Loucy (cell line): ENCODE measurements around the gene NDUFA5.

Experiments
- H2AFZ ChIP-seq: fragments of 200-600 bp; sonication (generic); 2 replicates; pipeline ENCODE4 v1.6.0; 2016; ENCODE audit warnings: antibody characterized with exemption, mild to moderate bottlenecking, low read length, moderate library complexity
- H3F3A ChIP-seq: fragments of 200-600 bp; 2 replicates; pipeline ENCODE4 v1.6.0; 2016; ENCODE audit warnings: antibody characterized with exemption, low read depth, mild to moderate bottlenecking
- H3K27me3 ChIP-seq: fragments of 200-600 bp; sonication (generic); 2 replicates; pipeline ENCODE4 v1.6.1; 2014; ENCODE audit warnings: low read length, mild to moderate bottlenecking; ENCODE audit not compliant: insufficient read depth, poor library complexity, severe bottlenecking
- H3K36me3 ChIP-seq: fragments of 200-600 bp; sonication (generic); 2 replicates; pipeline ENCODE4 v1.6.1; 2016; ENCODE audit warnings: low read length; ENCODE audit not compliant: insufficient read depth
- H3K4me1 ChIP-seq: fragments of 200-600 bp; sonication (generic); 2 replicates; pipeline ENCODE4 v1.5.1; 2014; ENCODE audit warnings: low read length, mild to moderate bottlenecking; ENCODE audit not compliant: insufficient read depth, poor library complexity, severe bottlenecking
- H3K4me2 ChIP-seq: fragments of 200-600 bp; sonication (generic); 2 replicates; pipeline ENCODE4 v1.6.0; 2014; ENCODE audit warnings: antibody characterized with exemption, low read length, low read depth, mild to moderate bottlenecking; ENCODE audit not compliant: poor library complexity, severe bottlenecking
- H3K4me3 ChIP-seq: fragments of 200-600 bp; sonication (generic); 2 replicates; pipeline ENCODE4 v1.5.1; 2014; ENCODE audit warnings: low read length, mild to moderate bottlenecking, mixed read lengths; ENCODE audit not compliant: poor library complexity, severe bottlenecking
- H3K79me2 ChIP-seq: fragments of 200-600 bp; sonication (generic); 2 replicates; pipeline ENCODE4 v1.6.1; 2014; ENCODE audit warnings: low read length; ENCODE audit not compliant: insufficient read depth
- H3K9ac ChIP-seq: fragments of 200-600 bp; sonication (generic); 2 replicates; pipeline ENCODE4 v1.6.0; 2014; ENCODE audit warnings: mild to moderate bottlenecking, low read depth, low read length, moderate library complexity; ENCODE audit not compliant: poor library complexity, severe bottlenecking
- H3K9me2 ChIP-seq: fragments of 200-600 bp; sonication (generic); replicated peaks from 2 replicates; pipeline ENCODE4 v1.6.1; 2016; ENCODE audit warnings: low read depth, low read length, mixed read lengths
- H3K9me3 ChIP-seq: fragments of 200-600 bp; sonication (generic); 2 replicates; pipeline ENCODE4 v1.6.1; 2014; ENCODE audit warnings: mild to moderate bottlenecking, antibody characterized with exemption, low read length, low read depth; ENCODE audit not compliant: insufficient read depth
- H4K20me1 ChIP-seq: fragments of 200-600 bp; sonication (generic); 2 replicates; pipeline ENCODE4 v1.6.0; 2014; ENCODE audit warnings: antibody characterized with exemption, low read length, mild to moderate bottlenecking; ENCODE audit not compliant: insufficient read depth, poor library complexity, severe bottlenecking
- EZH2phosphoT487 ChIP-seq: fragments of 200-600 bp; IDR thresholded peaks from 2 replicates; pipeline ENCODE4 v1.6.1; 2018; ENCODE audit warnings: antibody characterized with exemption, mild to moderate bottlenecking, moderate library complexity, borderline replicate concordance
- TF ChIP-seq, protein P1 (sequence below): fragments of 200-600 bp; sonication (generic); conservative IDR thresholded peaks from 2 replicates; pipeline ENCODE4 v1.5.1; 2014; ENCODE audit warnings: mild to moderate bottlenecking, antibody characterized with exemption, low read length

Gene NDUFA5

DNA sequence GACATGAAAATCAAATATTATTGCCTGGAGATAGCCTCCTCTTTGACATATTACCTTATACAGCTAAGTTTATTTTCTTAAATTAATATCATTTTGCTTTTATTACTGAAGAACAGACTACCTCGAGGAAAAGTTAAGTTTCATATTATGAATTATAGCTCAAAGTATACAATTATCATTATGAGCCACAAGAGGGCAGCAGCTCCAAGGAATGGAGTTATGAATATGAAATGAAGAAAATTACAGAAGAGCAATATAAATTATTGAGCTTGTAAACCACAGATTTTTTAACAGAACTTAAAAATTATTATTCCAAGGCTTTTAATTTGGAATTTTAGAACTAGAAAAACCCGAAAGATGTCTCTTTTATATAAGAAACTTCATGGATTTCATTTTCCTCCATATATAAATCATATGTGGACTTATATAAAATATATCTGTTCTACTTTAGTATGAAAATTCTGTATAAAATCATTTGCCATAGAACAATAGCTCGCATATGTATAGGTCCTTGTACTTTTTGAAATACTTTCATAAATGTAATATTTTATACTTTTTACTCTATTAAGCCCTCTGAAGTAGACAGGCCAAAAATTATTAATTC is 63.3 kb downstream of the NDUFA5 start:
- H3K4me1 ChIP-seq = no peaks in the 10 kb centered on the region
- peak overlapping the region; percentile 49 for H3K9ac ChIP-seq
- H4K20me1 ChIP-seq = no peaks in the 10 kb centered on the region
- no peaks in the 10 kb centered on the region for H3K79me2 ChIP-seq
- peak overlapping the region; percentile 62 for H3K4me2 ChIP-seq
- no peaks in the 10 kb centered on the region for H3K9me3 ChIP-seq
- H3K36me3 ChIP-seq = no peaks in the 10 kb centered on the region
- H3F3A ChIP-seq = no peaks in the 10 kb centered on the region
- H2AFZ ChIP-seq = peak overlapping the region; percentile 81; the same call in 1 of the 2 replicates
- peak overlapping the region; percentile 48 for H3K4me3 ChIP-seq
- no peak for TF ChIP-seq EZH2phosphoT487
- TF ChIP-seq, protein P1, sequence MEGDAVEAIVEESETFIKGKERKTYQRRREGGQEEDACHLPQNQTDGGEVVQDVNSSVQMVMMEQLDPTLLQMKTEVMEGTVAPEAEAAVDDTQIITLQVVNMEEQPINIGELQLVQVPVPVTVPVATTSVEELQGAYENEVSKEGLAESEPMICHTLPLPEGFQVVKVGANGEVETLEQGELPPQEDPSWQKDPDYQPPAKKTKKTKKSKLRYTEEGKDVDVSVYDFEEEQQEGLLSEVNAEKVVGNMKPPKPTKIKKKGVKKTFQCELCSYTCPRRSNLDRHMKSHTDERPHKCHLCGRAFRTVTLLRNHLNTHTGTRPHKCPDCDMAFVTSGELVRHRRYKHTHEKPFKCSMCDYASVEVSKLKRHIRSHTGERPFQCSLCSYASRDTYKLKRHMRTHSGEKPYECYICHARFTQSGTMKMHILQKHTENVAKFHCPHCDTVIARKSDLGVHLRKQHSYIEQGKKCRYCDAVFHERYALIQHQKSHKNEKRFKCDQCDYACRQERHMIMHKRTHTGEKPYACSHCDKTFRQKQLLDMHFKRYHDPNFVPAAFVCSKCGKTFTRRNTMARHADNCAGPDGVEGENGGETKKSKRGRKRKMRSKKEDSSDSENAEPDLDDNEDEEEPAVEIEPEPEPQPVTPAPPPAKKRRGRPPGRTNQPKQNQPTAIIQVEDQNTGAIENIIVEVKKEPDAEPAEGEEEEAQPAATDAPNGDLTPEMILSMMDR = peak; percentile 77
- no peaks in the 10 kb centered on the region for H3K27me3 ChIP-seq
- no peaks in the 10 kb centered on the region for H3K9me2 ChIP-seq

DNA sequence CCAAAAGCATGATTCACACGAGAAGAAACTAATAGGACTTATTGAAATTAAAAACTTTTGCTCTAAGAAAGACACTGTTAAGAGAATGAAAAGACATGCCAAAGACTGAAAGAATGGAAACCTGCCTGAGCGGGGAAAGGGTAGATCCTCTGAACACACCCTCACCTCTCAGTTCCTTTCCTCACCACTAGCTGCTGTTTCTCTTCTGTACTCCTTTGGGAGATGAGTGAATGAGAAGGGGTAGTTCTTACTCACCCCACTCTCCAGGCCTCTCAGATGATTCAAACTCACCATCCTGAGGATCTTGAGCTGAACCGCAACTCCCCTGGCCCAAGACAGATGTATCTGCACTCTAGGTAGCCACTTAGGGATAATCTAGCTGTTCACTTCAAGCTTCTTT is 65.1 kb downstream of the NDUFA5 start:
- Histone ChIP-seq H3K9ac (no peak overlapping the region), H3K27me3 (no peaks in the 10 kb centered on the region), H3K4me3 (no peak overlapping the region), H4K20me1 (no peaks in the 10 kb centered on the region), H3K9me2 (no peaks in the 10 kb centered on the region), H3K36me3 (no peaks in the 10 kb centered on the region), H3K79me2 (no peaks in the 10 kb centered on the region), H3K4me1 (no peaks in the 10 kb centered on the region), H3K9me3 (no peaks in the 10 kb centered on the region), H3K4me2 (no peak overlapping the region), H3F3A (no peaks in the 10 kb centered on the region), H2AFZ (no peak overlapping the region)
- TF ChIP-seq, protein P1 = no peak; the same call in 1 of the 2 replicates
- TF ChIP-seq EZH2phosphoT487 = no peak
